GM12878 (cell line): ENCODE measurements around the gene ZDHHC1.

Experiments
- ASH2L ChIP-seq: fragments of 300-600, 200-600 bp; sonication (generic); IDR thresholded peaks from 2 replicates; pipeline ENCODE4 v1.6.1; 2017; ENCODE audit warnings: low read depth, mild to moderate bottlenecking, borderline replicate concordance
- BACH1 ChIP-seq: fragments of 450-650 bp; IDR thresholded peaks from 2 replicates; pipeline ENCODE4 v1.6.1; 2017; ENCODE audit warnings: mild to moderate bottlenecking, borderline replicate concordance
- CHD2 ChIP-seq: IDR thresholded peaks from 2 replicates; pipeline ENCODE4 v1.6.1; 2011; ENCODE audit warnings: low read depth, low read length, improper control_type of control experiment, borderline replicate concordance
- ETV6 ChIP-seq, 2 experiments: fragments of 450-650 bp in 1 of 2; IDR thresholded peaks in 1 of 2; conservative IDR thresholded peaks in 1 of 2; 2 replicates each; pipeline ENCODE4 v1.6.1; 2014; ENCODE audit warnings: antibody characterized with exemption in 1 of 2, borderline replicate concordance in 1 of 2, low read depth in 1 of 2, mild to moderate bottlenecking in 1 of 2, moderate library complexity in 1 of 2
- JUNB ChIP-seq: IDR thresholded peaks from 2 replicates; pipeline ENCODE4 v1.6.1; 2016; ENCODE audit warnings: antibody characterized with exemption, mild to moderate bottlenecking
- POLR2AphosphoS2 ChIP-seq: IDR thresholded peaks from 2 replicates; pipeline ENCODE4 v1.6.1; 2011; ENCODE audit warnings: low read depth, mild to moderate bottlenecking, low read length, improper control_type of control experiment, moderate library complexity
- POLR2AphosphoS5 ChIP-seq: IDR thresholded peaks from 2 replicates; pipeline ENCODE4 v1.6.1; 2011; ENCODE audit warnings: mild to moderate bottlenecking, low read length, inconsistent platforms
- RCOR1 ChIP-seq: conservative IDR thresholded peaks from 2 replicates; pipeline ENCODE4 v1.6.1; 2012; ENCODE audit warnings: low read depth, low read length, improper control_type of control experiment
- RELB ChIP-seq: fragments of 450-650 bp; IDR thresholded peaks from 2 replicates; pipeline ENCODE4 v1.6.1; 2017; ENCODE audit warnings: low read depth, mild to moderate bottlenecking, moderate library complexity
- SP1 ChIP-seq: IDR thresholded peaks from one replicate; pipeline ENCODE4 v1.6.1; 2011; ENCODE audit warnings: low read depth, low read length
- TAF1 ChIP-seq: IDR thresholded peaks from 2 replicates; pipeline ENCODE4 v1.6.1; 2011; ENCODE audit warnings: mild to moderate bottlenecking, low read depth, low read length, borderline replicate concordance
- TF ChIP-seq, protein P1 (sequence below): IDR thresholded peaks from 2 replicates; pipeline ENCODE4 v1.6.1; 2012; ENCODE audit warnings: mild to moderate bottlenecking, low read depth, low read length
- TF ChIP-seq, protein P2 (sequence below): fragments of 450-650 bp; IDR thresholded peaks from 2 replicates; pipeline ENCODE4 v1.6.1; 2018; ENCODE audit warnings: borderline replicate concordance, mild to moderate bottlenecking; ENCODE audit not compliant: partially characterized antibody

GRCh38 chr16:67426022-67426421 is 9.7 kb upstream of the ZDHHC1 start:
- TF ChIP-seq RCOR1 (no peak), BACH1 (no peak), JUNB (no peak), TAF1 (no peak), ETV6 (conservative IDR thresholded peaks at IDR 0.05 in 1 of 2, IDR thresholded peaks at IDR 0.05 in 1 of 2; ENCODE audit: borderline replicate concordance in 1 of 2, low read depth in 1 of 2) (no peak), POLR2AphosphoS5 (no peak), CHD2 (no peak), SP1 (no peak), ASH2L (no peak), RELB (no peak), POLR2AphosphoS2 (no peak)
- TF ChIP-seq, protein P1, sequence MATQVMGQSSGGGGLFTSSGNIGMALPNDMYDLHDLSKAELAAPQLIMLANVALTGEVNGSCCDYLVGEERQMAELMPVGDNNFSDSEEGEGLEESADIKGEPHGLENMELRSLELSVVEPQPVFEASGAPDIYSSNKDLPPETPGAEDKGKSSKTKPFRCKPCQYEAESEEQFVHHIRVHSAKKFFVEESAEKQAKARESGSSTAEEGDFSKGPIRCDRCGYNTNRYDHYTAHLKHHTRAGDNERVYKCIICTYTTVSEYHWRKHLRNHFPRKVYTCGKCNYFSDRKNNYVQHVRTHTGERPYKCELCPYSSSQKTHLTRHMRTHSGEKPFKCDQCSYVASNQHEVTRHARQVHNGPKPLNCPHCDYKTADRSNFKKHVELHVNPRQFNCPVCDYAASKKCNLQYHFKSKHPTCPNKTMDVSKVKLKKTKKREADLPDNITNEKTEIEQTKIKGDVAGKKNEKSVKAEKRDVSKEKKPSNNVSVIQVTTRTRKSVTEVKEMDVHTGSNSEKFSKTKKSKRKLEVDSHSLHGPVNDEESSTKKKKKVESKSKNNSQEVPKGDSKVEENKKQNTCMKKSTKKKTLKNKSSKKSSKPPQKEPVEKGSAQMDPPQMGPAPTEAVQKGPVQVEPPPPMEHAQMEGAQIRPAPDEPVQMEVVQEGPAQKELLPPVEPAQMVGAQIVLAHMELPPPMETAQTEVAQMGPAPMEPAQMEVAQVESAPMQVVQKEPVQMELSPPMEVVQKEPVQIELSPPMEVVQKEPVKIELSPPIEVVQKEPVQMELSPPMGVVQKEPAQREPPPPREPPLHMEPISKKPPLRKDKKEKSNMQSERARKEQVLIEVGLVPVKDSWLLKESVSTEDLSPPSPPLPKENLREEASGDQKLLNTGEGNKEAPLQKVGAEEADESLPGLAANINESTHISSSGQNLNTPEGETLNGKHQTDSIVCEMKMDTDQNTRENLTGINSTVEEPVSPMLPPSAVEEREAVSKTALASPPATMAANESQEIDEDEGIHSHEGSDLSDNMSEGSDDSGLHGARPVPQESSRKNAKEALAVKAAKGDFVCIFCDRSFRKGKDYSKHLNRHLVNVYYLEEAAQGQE: no peak
- TF ChIP-seq, protein P2, sequence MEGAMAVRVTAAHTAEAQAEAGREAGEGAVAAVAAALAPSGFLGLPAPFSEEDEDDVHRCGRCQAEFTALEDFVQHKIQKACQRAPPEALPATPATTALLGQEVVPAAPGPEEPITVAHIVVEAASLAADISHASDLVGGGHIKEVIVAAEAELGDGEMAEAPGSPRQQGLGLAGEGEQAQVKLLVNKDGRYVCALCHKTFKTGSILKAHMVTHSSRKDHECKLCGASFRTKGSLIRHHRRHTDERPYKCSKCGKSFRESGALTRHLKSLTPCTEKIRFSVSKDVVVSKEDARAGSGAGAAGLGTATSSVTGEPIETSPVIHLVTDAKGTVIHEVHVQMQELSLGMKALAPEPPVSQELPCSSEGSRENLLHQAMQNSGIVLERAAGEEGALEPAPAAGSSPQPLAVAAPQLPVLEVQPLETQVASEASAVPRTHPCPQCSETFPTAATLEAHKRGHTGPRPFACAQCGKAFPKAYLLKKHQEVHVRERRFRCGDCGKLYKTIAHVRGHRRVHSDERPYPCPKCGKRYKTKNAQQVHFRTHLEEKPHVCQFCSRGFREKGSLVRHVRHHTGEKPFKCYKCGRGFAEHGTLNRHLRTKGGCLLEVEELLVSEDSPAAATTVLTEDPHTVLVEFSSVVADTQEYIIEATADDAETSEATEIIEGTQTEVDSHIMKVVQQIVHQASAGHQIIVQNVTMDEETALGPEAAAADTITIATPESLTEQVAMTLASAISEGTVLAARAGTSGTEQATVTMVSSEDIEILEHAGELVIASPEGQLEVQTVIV: no peak
